Right renal cortex interstitium (tissue), 3 donors: Measurements from ENCODE around the gene MACROD2. TPM values are rescaled to one million over a fixed set of nuclear protein-coding genes. Genes with fewer than 3 reads are reported as not detected.

Source experiments
- DNase-seq, 3 donors: peaks; one replicate each; pipeline ENCODE4 v3.0.0-alpha.2; 2013; ENCODE audit warnings: low read depth in 3 of 3, low spot score in 2 of 3
- polyA plus RNA-seq, 3 donors: library from polyadenylated mRNA; unstranded; fragments of 120-200 nt; gene quantifications; one replicate each; pipeline ENCODE4 v1.2.1, GENCODE V29; 2013; ENCODE audit not compliant: insufficient read length in 3 of 3

MACROD2 gene
- polyA plus RNA-seq, 3 donors, result 14.4 to 15.6 (median 14.5) TPM

- DNase-seq, result no peak
Measured at GRCh38 chr20:15257569-15257870, 1262.2 kb downstream of the MACROD2 start.

GRCh38 chr20:15265581-15266309, 1270.4 kb downstream of the MACROD2 start:
- no peak for DNase-seq

- no peak for DNase-seq
Measured at GRCh38 chr20:15267935-15268334, 1272.6 kb downstream of the MACROD2 start.

- DNase-seq, result no peak
Measured at GRCh38 chr20:15278041-15278440, 1282.7 kb downstream of the MACROD2 start.

- no peak for DNase-seq
Measured at GRCh38 chr20:15287329-15287728, 1292.0 kb downstream of the MACROD2 start.

- no peak for DNase-seq
Measured at GRCh38 chr20:15288106-15288505, 1292.8 kb downstream of the MACROD2 start.

- DNase-seq, result no peak
Measured at GRCh38 chr20:15289337-15289736, 1294.0 kb downstream of the MACROD2 start.

- no peak for DNase-seq
Measured at GRCh38 chr20:15292405-15292804, 1297.1 kb downstream of the MACROD2 start.

GRCh38 chr20:15296422-15296821, 1301.1 kb downstream of the MACROD2 start:
- DNase-seq, result no peak

- DNase-seq, result no peak
Measured at GRCh38 chr20:15297059-15297875, 1302.0 kb downstream of the MACROD2 start.

GRCh38 chr20:15302075-15302474, 1306.8 kb downstream of the MACROD2 start:
- no peak for DNase-seq

GRCh38 chr20:15310361-15310760, 1315.0 kb downstream of the MACROD2 start:
- no peak for DNase-seq

GRCh38 chr20:15316556-15316955, 1321.2 kb downstream of the MACROD2 start:
- DNase-seq, result no peak

- DNase-seq, result no peak
Measured at GRCh38 chr20:15317546-15318232, 1322.4 kb downstream of the MACROD2 start.

GRCh38 chr20:15318682-15319081, 1323.4 kb downstream of the MACROD2 start:
- DNase-seq, result no peak

GRCh38 chr20:15319439-15319838, 1324.1 kb downstream of the MACROD2 start:
- DNase-seq, result no peak

- DNase-seq, result no peak
Measured at GRCh38 chr20:15320941-15321340, 1325.6 kb downstream of the MACROD2 start.

GRCh38 chr20:15327123-15327522, 1331.8 kb downstream of the MACROD2 start:
- DNase-seq, result no peak

GRCh38 chr20:15328084-15328483, 1332.8 kb downstream of the MACROD2 start:
- DNase-seq, result no peak

GRCh38 chr20:15332711-15333160, 1337.4 kb downstream of the MACROD2 start:
- no peak for DNase-seq

- DNase-seq, result no peak
Measured at GRCh38 chr20:15333170-15333569, 1337.9 kb downstream of the MACROD2 start.
